ENCODE results near the gene C19orf44.

The C19orf44 gene

DNA sequence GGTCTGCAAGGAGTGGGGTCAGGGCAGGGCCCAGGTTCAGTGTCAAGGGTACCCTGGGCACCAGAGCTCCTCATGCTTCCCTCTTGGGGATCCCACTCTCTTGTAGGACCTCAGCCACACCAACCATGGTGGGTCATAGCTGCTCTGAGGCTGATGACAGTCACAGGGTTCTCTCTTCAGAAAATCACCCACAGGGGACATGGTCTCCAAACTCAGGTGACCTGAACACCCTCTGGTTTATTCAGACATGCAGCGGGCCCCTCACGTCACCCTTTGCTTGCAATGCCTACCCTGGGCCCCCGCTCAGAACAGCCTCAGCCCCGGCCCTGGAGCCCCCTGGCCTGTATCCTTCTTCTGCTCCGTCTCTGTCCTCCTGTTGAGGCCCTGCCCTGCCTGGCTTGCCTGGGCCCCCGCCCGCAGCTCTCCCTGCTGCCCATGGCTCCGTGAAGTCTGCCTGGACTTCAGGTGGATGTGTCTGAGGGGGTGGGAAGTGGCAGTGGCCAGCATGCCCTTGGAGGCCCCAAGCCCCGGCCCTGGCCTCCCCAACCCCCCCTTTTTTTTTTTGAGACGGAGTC, 25.6 kb downstream of the C19orf44 start:
- H3K27ac Mint-ChIP-seq, result no peak overlapping the region
- peaks cover 36% of the 10 kb centered on the region for H3K36me3 Mint-ChIP-seq (ENCODE audit: low read depth)
- TF ChIP-seq, protein P1, sequence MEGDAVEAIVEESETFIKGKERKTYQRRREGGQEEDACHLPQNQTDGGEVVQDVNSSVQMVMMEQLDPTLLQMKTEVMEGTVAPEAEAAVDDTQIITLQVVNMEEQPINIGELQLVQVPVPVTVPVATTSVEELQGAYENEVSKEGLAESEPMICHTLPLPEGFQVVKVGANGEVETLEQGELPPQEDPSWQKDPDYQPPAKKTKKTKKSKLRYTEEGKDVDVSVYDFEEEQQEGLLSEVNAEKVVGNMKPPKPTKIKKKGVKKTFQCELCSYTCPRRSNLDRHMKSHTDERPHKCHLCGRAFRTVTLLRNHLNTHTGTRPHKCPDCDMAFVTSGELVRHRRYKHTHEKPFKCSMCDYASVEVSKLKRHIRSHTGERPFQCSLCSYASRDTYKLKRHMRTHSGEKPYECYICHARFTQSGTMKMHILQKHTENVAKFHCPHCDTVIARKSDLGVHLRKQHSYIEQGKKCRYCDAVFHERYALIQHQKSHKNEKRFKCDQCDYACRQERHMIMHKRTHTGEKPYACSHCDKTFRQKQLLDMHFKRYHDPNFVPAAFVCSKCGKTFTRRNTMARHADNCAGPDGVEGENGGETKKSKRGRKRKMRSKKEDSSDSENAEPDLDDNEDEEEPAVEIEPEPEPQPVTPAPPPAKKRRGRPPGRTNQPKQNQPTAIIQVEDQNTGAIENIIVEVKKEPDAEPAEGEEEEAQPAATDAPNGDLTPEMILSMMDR (IDR thresholded peaks at IDR 0.05), result no peak
- no peaks in the 10 kb centered on the region for H3K4me1 Mint-ChIP-seq
- H3K4me3 Mint-ChIP-seq, result no peak overlapping the region
- peaks cover 2% of the 10 kb centered on the region for H3K27me3 Mint-ChIP-seq (ENCODE audit: low read depth, poor library complexity)
- DNase-seq, result no peak
- H3K9me3 Mint-ChIP-seq, result no peaks in the 10 kb centered on the region

DNA sequence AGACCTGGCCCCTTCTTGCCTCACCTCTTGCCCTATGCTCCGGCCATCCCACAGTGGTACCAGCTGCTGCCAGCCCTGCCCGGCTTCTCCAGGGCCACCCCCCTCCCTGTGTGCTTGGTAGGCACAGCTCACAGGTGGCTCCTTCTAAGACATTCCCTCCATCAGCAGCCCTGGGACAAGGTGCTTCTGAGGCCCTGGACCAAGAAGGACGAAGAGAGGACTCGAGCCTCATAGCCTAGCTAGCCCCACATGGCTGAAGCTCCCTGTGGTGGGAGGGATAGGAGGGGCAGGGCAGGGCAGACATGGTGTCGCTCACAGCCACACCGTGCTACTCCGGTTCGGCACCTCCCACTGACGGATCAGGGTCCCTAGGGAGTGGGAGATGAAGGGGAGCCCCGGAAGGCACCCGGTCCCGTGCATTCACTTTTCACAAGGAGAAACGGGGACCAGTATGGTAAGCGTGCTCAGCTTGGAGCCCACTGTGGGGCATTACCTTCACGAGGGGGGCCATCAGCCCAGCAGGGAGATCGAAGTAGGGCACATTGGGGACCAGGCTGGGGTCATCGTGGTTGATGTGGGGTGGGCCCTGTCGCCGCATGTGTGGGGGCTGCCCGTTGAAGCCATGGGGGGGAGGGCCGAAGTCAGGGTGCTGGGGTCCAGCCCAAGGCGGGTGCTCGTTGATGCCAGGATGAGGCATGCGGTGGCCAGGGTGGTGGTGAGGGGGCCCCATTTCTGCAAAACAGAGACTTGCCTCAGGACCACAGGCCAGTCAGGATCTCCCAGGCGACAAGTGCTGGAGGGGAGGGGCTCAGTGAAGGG, 26.6 kb downstream of the C19orf44 start:
- H3K27me3 Mint-ChIP-seq (ENCODE audit: low read depth, poor library complexity), result peaks cover 2% of the 10 kb centered on the region
- no peaks in the 10 kb centered on the region for H3K4me1 Mint-ChIP-seq
- H3K27ac Mint-ChIP-seq, result no peak overlapping the region
- TF ChIP-seq, protein P1 (IDR thresholded peaks at IDR 0.05), result no peak
- no peak overlapping the region for H3K4me3 Mint-ChIP-seq
- peaks cover 38% of the 10 kb centered on the region for H3K36me3 Mint-ChIP-seq (ENCODE audit: low read depth)
- H3K9me3 Mint-ChIP-seq, result no peaks in the 10 kb centered on the region
- DNase-seq, result no peak

DNA sequence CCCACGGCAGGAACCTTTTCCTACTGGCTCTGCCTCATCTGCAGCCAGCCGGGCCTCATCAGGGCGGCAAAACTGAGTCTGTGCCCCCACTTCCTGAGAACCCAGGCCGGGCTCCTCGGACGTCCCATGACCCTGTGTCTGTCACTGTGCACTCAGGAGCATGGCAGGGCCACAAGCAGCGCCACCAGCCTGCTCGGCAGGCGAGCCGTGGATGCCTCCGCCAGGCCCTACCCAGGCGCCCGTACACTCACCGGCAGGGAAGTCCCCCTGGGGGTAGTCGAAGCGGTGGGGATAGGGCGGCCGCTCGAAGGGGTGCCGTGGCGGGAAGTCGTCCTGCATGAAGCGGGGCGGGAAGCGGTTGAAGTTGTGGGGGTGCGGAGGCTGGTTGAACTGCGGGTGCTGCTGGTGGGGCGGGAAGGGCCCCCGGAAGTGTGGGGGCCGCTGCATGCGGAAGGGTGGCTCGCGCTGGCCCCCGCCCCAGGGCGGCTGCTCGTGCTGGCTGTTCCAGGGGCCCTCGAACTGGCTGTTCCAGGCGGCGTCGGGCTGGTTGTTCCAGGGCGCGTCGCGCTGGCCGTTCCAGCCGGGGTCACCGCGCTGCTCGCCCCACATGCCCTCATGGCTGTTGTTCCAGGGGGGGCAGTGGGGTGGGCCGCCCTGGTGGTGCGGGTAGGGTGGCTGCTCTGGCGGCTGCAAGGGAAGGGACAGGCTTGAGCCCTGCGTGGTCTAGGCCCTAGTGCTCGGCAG, 29.0 kb downstream of the C19orf44 start:
- peaks cover 46% of the 10 kb centered on the region for H3K36me3 Mint-ChIP-seq (ENCODE audit: low read depth)
- DNase-seq, result no peak
- no peaks in the 10 kb centered on the region for H3K4me1 Mint-ChIP-seq
- H3K27me3 Mint-ChIP-seq (ENCODE audit: low read depth, poor library complexity), result peaks cover 2% of the 10 kb centered on the region
- no peak overlapping the region for H3K27ac Mint-ChIP-seq
- TF ChIP-seq, protein P1 (IDR thresholded peaks at IDR 0.05), result no peak
- no peaks in the 10 kb centered on the region for H3K9me3 Mint-ChIP-seq
- H3K4me3 Mint-ChIP-seq, result no peak overlapping the region

DNA sequence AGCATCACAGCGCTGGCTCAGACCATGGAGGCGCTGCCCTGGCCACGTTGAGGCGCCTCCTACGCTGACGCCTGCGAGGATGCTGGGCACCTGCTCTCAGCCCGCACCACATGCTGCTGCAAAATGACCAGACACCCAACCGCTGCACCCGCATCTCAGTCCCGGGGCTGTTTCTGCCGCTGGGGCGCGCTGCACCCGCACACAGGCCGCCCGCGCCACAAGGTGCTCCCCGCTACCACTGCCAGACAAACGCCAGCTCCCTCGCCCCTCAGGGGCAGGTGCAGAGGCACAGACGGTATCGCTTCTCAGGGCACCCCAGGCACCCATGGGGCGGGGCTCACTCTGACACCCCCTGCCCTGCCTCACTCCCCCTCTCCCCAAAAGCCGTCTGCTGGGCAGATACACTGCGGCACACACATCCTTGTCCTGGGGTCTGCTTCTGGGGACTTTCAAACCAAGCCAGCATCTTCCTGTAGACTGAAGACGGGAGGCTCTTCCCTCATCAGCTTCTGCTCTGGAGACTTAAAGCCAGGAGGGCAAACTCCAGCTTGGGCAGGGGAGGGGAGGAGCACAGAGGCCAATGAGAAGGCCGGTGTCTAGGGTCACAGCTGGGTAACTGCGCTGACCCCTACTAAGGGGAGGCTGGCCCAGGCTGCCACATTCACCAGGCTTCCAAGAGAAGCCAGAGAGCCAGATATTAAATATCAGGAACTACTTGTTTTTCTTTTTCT, 29.7 kb downstream of the C19orf44 start:
- H3K36me3 Mint-ChIP-seq (ENCODE audit: low read depth), result peaks cover 43% of the 10 kb centered on the region
- TF ChIP-seq, protein P1 (IDR thresholded peaks at IDR 0.05), result no peak
- no peaks in the 10 kb centered on the region for H3K4me1 Mint-ChIP-seq
- H3K27me3 Mint-ChIP-seq (ENCODE audit: low read depth, poor library complexity), result peaks cover 2% of the 10 kb centered on the region
- no peak for DNase-seq
- H3K4me3 Mint-ChIP-seq, result no peak overlapping the region
- no peaks in the 10 kb centered on the region for H3K9me3 Mint-ChIP-seq
- H3K27ac Mint-ChIP-seq, result no peak overlapping the region

DNA sequence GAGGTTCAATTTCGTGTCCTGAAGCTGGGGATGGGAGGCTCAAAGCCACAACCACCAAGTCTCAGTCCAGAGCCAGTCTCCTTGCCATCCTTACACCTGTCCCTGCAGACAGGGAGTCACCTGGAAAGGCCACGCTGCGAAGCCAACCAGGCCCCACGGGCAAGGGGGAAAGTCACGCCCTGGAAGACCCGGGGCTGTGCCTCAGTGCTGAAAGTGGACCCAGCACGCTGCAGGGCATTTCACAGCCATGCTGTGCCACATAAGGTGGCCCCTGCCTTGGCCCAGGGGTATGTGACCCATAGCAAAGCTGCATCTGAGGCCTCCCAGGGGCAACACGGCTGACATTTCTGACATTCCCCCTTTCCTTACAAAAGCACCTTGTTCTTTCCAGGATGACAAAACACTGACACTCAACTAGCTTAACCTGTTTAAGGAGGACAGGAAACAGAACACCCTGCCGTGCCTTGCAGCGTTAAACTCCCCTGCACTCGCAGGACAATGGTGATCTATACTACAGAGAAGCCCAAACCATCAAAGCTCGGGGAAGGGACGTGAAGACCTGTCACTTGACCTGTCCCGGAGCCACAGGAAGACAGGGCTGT, 31.2 kb downstream of the C19orf44 start:
- Mint-ChIP-seq H3K27ac (no peak overlapping the region), H3K27me3 (ENCODE audit: low read depth, poor library complexity) (peaks cover 2% of the 10 kb centered on the region), H3K9me3 (no peaks in the 10 kb centered on the region), H3K36me3 (ENCODE audit: low read depth) (peaks cover 55% of the 10 kb centered on the region), H3K4me3 (no peak overlapping the region), H3K4me1 (no peaks in the 10 kb centered on the region)
- TF ChIP-seq, protein P1 (IDR thresholded peaks at IDR 0.05), result no peak
- DNase-seq, result no peak
